ENCODE data around the gene NR3C2.

NR3C2 gene

GRCh38 chr4:148170408-148171365, 271.5 kb downstream of the NR3C2 start:
- TF ChIP-seq CTCF (IDR thresholded peaks at IDR 0.05; ENCODE audit: low read depth, low read length, missing control alignments), result no peak
- no peak overlapping the region for H3K4me3 ChIP-seq (ENCODE audit: low read depth, low read length)
- in situ Hi-C loops (cut with HindIII; ENCODE audit: low sequenced_read_pairs), result no loop called here
- DNase-seq (ENCODE audit: low read depth), result no peak

GRCh38 chr4:148166132-148166591, 276.1 kb downstream of the NR3C2 start:
- no peak for DNase-seq (ENCODE audit: low read depth)

DNA sequence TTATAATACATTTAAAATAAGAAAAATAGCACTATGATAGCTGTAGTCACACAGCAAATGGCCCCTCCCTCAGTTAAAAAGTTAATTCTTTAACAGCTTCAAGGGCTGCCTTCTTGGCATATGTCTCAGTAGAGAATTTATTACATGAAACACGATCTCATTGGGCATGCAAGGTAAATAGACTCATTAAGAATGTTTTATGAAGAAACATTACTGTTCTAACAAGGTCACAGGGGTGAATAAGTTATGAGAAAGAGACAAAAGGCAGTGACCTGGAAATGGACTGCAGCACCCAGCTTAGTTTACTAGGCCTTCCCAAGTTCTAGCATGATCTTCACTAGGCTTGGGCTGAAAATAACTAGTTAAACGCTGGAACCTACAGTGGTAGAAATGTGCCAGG, 277.7 kb downstream of the NR3C2 start:
- no peak for TF ChIP-seq CTCF (IDR thresholded peaks at IDR 0.05; ENCODE audit: low read depth, low read length, missing control alignments)
- no peak overlapping the region for H3K4me3 ChIP-seq (ENCODE audit: low read depth, low read length)
- in situ Hi-C loops (cut with HindIII; ENCODE audit: low sequenced_read_pairs), result no loop called here
- DNase-seq (ENCODE audit: low read depth), result no peak

More at GRCh38 chr4:148166132-148166591, 276.1 kb downstream of the NR3C2 start:
- TF ChIP-seq CTCF (IDR thresholded peaks at IDR 0.05; ENCODE audit: low read depth, low read length, missing control alignments), result no peak
- no peak overlapping the region for H3K4me3 ChIP-seq (ENCODE audit: low read depth, low read length)
- in situ Hi-C loops (cut with HindIII; ENCODE audit: low sequenced_read_pairs), result no loop called here

DNA sequence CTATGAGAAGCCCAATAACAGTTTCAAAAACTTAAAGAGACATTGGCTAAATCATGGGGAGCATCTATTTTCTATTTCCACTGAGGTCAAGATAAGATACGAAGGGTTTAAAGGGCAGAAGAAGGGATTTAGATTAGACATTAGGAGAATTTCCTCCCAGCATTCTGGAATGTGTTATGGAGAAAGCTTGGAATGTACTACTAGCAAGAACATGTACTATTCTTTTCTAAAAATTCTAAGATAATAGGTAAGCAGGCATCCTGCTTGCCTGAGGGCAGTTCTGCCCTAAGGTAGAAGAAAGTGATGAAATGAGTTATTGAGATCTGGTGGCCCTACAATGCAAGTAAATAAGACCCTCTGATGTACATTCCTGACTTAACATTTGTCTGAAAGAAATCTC, 279.2 kb downstream of the NR3C2 start:
- no peak for TF ChIP-seq CTCF (IDR thresholded peaks at IDR 0.05; ENCODE audit: low read depth, low read length, missing control alignments)
- no peak for DNase-seq (ENCODE audit: low read depth)
- in situ Hi-C loops (cut with HindIII; ENCODE audit: low sequenced_read_pairs), result no loop called here
- H3K4me3 ChIP-seq (ENCODE audit: low read depth, low read length), result no peak overlapping the region

DNA sequence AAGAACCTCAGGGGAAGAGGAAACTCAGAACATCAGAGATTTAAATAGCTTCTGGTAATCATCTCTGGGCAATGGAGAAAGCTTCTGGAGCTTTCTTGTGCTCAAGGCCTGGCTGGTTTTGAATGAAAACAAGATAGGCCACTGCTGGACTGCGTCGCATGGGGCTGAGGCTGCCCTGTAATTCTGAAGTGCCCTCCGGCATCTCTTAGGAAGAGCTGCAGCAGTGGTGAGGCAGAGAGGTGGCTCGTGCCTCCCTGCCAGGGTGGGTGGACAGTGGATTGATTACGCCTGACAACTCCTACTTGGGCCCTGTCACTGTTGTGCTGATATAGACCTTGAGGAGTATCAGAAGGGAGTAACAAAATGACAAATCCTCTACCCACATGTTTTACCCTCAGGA, 279.7 kb downstream of the NR3C2 start:
- DNase-seq (ENCODE audit: low read depth), result no peak
- no peak overlapping the region for H3K4me3 ChIP-seq (ENCODE audit: low read depth, low read length)
- no peak for TF ChIP-seq CTCF (IDR thresholded peaks at IDR 0.05; ENCODE audit: low read depth, low read length, missing control alignments)
- in situ Hi-C loops (cut with HindIII; ENCODE audit: low sequenced_read_pairs), result no loop called here

GRCh38 chr4:148161601-148162000, 280.6 kb downstream of the NR3C2 start:
- no peak for TF ChIP-seq CTCF (IDR thresholded peaks at IDR 0.05; ENCODE audit: low read depth, low read length, missing control alignments)
- H3K4me3 ChIP-seq (ENCODE audit: low read depth, low read length), result no peak overlapping the region
- DNase-seq (ENCODE audit: low read depth), result no peak
- in situ Hi-C loops (cut with HindIII; ENCODE audit: low sequenced_read_pairs), result no loop called here

Data from astrocyte of the cerebellum (primary cell).